Fibroblast of skin of abdomen (primary cell): ENCODE measurements around the gene RNF212.
"Not testable (repeated sequence)": the region's sequence is repeated elsewhere in the genome, so short reads cannot be mapped to it uniquely, and the experiment has no call there.

Experiments
- DNase-seq: peaks from one replicate; pipeline ENCODE4 v3.0.0-alpha.2; 2013

RNF212 gene

DNA sequence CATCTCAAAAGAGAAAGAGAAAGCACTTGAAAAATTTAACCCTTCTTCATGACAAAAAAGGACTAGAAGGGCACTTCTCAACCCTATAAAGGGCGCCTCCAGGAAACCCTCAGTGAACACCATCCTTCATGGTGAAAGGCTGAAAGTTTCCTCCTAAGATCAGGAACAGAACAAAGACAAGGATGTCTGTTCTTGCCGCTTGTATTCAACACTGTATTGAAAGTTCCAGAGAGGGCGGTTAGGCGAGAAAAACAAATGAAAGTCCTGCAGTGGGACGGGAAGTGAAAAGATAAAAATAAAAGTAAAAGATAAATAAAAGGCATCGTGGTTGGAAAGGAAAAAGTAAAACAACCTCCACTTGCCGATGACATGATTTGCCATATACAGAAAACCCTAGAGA, 50.9 kb downstream of the RNF212 start:
- no peak for DNase-seq

DNA sequence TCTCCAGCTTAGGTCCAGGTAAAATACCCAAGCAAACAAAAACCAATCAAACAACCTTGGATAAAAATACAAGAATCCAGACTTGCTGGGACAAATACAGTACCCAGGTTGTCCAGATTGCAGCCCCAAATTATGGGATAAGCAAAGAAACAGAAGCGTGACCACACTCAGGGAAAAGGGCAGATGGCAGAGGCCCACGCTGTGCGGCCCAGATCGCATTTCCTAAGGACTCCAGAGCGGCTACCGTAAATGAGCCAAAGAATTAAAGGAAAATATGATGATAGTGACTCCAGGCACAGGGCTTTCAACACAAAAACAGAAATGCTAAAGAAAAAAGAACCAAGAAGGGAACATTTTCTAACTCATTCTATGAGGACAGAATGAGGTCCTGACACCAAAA, 51.6 kb downstream of the RNF212 start:
- DNase-seq: no peak

DNA sequence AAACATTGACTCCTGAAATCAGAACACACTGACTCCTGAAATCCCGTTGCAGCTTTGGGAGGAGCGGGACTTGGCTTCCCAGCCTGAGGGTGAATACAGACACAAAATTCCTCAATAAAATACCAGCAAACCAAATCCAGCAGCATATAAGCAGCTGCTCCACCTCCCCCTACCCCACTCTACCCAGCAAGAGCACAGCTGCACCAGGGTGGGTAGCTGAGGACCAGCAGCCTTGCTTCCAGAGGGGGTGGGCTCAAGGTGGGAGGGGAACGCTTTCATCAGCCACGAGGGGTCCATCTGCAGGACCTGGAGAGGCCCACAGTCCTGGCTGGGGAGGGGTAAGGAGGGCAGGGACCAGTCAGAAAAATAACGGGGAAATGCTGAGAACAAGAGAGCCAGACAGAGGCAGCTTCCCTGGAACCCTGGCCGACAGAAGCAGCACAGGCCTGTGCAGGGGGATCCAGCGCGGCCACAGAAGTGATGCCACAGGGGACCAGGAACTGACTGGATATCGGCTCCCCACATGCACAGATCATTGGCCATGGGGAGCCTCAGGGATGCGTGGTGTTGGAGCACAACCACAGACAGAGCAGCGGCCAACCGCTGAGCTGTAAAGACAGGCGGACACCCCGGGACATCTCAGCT, 52.2 kb downstream of the RNF212 start:
- no peak for DNase-seq

DNA sequence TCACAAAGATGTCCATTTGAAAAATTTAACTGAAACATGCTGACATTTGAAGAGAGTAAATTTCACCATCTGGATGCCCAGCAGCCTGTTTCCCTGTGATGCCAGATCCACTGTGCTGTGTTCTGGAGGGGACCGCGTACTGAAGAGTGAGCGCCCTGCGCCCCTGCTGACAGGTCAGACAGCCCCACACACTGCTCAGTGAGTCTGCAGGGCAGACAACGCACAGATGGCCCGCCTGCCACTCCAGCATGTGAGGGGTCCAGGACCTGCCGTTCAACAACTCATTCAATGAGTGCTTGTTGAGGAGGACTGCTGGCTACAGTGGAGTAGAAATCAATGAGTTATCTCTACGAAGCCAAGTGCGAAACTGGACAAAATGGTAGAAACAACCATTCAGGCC, 52.7 kb downstream of the RNF212 start:
- no peak for DNase-seq

DNA sequence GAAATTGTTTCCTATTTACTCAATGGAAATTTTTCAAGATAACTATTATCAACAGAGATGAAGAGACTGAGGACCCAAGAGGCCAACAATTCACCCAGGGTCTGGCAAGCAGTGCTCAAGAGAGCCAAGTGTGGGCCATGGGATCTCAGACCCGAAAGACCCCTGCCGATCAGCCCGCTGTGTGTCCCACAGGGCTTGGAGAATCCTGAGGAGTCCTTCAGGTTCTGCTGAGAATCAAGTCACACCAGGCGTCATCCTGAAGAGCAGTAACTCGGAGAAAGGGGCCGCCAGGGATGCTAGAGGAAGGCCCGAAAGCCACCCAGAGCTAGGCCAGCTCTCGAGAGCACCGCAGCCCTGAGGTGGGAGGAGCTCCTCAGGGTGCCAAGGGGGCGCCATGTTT, 53.2 kb downstream of the RNF212 start:
- no peak for DNase-seq

DNA sequence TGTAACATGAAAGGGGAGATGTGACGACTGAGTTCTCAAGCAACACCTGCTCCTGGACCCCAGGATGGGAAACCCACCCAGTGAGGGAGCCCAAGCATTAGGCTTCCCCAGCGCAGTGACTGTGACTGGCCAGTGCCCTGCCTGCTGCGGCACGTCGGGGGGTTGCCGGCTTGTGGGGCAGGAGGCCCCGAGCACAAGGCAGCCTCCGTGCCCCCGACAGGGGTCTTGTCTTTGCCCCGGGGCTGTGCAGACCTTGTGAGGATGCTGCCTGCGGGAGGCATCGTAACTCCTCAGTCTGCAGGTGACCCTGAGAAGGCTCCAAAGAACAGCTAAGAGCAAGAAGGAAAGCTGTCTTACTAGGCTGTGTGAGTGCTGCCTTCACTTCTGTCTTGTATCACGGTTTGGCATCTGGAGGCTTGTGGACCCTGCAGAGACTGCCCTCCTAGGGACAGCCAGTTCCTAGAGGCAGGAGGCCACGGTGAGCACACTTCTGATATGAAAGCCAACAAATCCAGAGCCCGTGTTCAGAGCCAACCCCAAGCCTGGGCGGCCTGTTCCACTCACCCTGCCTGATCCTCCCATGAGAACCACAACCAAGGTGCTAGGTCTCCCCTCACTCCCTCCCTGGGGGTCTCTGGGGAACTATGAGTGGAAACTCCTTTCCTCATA, 54.2 kb downstream of the RNF212 start:
- DNase-seq: no peak

DNA sequence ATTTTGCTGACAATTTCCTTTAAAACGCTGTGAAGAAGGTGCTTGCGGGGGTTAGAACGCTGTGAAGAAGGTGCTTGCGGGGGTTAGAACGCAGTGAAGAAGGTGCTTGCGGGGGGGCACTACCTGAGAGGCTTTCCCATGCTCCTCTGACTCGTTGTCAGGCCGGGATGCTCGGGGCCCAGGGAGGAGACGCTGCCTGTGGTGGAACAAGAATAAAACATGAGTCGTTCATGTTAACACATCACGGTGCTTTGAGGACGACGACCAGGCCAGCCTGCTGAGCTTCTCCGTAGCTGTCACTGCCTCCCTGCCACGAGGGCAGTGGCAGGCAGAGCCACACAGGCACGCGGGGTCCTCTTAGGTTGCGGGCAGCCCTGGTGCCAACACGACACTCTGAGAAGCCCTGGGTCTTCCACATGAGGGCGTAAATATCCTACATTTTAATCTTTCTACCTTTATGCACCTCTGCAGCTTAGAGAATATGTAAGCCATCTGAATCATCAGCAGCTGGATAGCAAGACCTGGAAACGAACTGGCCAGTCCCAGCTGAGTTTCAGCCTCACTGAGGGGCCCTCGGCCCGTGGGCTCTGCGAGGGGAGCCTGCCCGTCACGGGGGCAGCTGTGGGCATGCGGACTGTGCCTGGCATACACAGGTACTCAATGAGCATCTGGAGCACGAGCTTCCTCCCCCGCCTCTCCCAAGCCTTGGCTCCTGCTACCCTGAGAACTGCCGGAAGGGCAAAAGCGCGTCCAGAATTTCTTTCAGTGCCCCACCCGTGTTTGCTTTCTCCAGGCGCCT, 55.0 kb downstream of the RNF212 start:
- DNase-seq: no peak

DNA sequence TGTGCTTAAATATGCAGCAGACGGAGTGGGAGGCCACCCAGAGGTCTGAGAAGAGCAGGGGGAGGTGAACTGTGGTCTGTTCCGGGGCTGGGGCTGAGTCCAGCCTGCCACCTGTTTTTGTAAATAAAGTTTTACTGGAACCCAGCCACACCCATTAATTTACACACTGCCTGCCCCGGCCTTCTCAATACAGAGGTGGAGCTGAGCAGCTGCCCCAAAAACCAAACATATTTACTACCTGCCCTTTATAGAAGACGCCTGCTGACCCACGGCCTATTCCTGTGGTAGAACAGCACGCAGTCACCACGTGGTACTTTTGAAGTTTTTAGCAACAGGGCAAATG, 56.0 kb downstream of the RNF212 start:
- no peak for DNase-seq

DNA sequence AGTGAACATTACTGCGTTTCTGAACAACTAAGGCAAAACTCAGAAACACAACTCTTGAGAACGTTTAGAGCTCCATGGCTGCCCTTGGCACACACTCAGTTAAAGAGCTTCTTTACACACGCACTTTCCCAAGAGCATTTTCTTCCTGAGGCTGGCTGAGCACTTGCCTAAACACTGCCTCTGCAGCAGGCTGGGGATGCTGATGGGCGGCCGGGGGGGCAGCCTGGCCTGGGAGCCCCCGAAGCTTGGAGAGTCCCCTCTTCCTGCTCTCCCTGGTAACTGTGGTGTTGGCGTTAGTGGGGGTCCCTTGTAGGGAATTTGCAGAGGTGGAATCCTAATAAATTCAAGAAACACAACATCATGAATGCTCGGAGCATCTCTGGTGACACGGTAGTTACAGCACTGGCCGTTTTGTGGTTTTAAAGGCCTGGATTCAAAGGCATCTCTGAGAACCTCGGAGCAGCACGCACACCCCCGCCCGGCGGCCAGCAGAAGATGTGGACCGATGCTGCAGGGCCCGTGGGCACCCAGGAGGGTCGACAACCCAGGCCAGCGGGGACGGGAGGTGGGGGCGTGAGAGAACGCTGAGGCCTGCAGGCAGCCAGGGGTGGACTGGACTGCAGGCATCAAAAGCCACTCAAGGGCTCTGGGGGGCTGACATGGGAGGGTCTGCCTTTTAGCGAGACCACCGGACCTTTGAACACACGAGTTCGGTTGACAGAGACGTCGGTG, 56.5 kb downstream of the RNF212 start:
- DNase-seq: no peak

DNA sequence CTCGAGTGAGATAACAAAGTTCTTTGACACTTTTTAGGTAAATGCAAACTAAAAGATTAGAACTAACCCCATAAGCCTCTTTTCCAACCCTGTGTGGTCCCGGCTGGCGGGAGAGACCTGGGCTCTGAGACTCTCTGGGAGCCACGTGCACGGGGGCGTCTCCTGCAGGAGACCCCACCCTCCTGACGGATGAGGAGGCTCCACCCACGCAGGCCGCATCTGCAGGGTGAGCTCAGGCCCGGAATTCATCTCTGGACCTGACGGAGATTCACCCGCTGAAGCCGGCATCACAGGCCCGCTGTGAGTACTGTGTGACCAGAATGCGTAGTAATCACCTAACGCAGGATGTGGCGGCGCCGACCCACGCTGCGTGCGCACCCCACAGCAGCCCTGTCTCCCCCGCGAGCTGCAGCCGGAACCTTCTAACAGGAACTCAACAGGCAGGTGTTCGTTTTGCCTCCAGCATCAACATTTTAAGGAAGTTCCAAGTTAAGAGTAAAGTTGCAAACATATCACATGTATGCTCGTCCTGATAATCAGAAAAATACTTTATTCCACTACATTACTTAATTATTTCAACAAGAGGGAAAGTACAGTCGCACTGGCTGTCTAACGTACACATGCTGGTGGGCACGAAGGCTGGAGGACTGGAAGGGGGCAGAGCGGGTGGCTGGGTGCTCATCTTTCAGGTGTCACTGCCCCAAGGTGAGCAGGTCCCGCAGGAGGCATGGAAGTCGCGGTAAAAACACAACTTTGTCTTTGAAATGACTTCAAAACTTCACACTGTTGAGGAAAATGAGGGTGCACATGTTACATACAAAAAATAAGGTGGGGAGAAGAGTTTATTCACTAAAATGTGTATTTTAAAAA, 57.4 kb downstream of the RNF212 start:
- peak; percentile 40 for DNase-seq

DNA sequence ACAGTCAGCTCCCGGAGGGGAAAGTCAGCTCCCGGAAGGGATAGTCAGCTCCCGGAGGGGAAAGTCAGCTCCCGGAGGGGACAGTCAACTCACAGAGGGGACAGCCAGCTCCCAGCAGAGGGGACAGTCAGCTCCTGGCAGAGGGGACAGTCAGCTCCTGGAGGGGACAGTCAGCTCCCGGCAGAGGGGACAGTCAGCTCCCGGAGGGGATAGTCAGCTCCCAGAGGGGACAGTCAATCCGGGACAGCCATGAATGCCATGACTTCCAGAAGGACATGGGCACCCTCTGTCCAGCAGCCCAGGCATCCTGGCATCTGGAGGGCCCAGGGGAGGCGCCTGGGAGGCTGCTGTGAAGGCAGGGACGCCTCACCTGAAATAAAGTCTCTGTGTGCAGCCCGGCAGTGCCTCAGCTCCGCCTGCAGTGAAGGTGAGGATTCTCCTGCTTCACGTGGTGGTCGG, 58.1 kb downstream of the RNF212 start:
- not testable (repeated sequence) for DNase-seq

DNA sequence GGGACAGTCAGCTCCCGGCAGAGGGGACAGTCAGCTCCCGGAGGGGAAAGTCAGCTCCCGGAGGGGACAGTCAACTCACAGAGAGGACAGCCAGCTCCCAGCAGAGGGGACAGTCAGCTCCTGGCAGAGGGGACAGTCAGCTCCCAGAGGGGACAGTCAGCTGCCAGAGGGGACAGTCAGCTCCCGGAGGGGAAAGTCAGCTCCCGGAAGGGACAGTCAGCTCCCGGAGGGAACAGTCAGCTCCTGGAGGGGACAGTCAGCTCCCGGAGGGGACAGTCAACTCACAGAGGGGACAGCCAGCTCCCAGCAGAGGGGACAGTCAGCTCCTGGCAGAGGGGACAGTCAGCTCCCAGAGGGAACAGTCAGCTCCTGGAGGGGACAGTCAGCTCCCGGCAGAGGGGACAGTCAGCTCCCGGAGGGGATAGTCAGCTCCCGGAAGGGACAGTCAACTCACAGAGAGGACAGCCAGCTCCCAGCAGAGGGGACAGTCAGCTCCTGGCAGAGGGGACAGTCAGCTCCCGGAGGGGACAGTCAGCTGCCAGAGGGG, 58.6 kb downstream of the RNF212 start:
- DNase-seq: not testable (repeated sequence)

DNA sequence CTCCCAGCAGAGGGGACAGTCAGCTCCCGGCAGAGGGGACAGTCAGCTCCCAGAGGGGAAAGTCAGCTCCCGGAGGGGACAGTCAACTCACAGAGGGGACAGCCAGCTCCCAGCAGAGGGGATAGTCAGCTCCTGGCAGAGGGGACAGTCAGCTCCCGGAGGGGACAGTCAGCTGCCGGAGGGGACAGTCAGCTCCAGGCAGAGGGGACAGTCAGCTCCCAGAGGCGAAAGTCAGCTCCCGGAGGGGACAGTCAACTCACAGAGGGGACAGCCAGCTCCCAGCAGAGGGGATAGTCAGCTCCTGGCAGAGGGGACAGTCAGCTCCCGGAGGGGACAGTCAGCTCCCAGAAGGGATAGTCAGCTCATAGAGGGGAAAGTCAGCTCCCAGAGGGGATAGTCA, 59.5 kb downstream of the RNF212 start:
- not testable (repeated sequence) for DNase-seq

DNA sequence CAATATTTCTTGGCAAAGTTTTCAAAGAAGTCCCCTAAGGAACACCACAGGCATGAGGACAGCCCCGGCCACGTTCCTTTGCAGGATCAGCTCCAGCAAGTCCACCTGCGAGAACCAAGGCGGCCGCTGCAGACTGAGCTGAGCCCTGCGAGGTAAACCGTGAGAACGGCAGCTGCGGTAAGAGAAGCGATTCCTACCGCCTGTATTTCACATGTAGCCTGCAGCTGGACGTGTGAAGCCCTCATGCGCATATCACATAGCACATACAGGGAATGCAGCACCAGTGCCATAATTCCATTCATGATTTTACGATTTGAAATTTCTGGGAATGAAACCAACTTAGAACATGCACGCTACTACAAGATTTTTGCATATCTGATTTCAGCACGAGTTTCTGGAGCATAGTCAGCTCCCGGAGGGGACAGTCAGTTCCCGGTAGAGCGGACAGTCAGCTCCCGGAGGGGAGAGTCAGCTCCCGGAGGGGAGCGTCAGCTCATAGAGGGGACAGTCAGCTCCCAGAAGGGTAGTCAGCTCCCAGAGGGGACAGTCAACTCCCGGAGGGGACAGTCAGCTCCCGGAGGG, 60.2 kb downstream of the RNF212 start:
- peak; percentile 85 for DNase-seq

DNA sequence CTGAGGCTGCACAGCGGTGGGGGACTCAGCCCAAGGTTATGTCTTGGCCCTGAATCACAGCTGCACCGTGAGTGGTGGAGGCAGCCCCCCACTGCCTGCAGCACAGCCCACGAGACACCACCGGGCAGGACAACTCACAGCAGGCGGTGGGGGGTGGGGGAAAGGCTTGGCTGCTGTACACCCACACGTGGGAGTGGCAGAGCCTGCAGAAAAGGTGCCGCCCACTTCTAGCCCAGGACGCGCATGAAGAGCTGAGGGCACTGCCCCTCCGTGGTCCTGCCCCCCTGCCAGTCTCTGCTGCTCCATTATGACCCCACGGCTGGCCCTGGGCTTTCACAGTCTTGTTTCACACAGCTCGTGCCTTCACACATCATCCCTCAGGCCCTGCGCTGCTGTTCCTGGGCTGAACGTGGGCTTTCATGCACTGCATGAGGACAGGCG, 61.1 kb downstream of the RNF212 start:
- no peak for DNase-seq

DNA sequence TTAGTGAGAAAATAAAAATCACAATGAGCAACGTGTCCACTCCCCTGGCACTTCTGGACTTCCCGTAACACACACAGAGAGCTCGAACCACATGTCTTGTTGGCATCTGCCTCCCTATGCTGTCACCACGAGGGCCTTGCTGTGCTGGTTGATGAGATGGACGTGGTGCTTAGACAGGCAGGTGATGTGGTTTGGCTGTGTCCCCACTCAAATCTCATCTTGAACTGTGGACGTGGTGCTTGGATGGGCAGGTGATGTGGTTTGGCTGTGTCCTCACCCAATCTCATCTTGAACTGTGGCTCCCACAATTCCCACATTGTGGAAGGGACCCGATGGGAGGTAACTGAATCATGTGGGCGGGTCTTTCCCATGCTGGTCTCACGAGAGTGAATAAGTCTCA, 61.9 kb downstream of the RNF212 start:
- no peak for DNase-seq

DNA sequence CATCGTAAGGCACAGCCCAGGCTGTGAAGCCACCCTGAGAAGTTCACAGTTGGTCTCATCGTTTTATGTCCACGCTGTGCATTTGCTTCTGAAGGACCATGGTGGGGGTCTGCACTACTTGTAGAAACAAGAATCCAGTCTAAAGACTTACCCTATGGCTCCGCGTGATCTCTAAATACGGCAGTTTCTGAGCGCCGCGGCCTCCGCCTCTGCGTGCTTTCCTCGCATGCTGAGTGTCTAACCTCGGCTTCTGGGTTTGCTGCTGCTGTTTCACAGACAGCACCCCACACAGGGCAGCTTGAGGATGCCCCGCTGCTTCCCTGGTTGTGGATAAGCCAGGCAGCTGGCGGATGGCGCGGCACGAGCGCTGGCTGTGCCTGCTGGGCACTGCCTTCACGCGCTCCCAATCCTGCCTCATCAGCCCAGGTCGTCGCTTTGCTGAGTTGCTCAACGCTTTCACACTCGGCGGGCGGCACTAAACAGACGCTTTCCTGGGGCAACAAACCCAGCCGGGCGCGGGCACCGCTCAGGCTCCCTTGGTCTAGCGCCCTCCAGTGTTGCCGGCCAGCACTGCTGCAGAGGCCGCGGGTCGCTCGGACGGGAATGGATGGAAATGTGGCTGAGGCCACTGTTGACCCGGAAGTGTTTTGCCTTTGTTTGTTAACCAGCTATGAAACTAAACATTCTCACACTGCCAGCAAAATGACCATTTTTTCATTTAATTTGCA, 62.7 kb downstream of the RNF212 start:
- DNase-seq: no peak

DNA sequence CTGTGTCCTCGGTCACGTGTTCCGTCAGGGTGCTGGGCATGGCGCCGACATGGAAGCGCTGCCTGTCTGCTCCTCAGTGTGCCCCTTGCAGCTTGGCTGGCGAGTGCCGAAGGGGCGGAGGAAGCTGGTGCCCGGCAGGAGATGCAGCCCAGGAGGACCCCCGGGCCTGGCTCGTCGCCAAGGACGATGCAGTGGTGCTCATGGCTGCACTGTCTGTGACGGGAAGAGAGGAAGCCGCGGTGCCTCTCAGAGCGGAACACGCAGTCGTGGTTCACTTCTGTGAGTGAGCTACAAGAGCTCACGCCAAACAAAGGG, 63.8 kb downstream of the RNF212 start:
- no peak for DNase-seq

DNA sequence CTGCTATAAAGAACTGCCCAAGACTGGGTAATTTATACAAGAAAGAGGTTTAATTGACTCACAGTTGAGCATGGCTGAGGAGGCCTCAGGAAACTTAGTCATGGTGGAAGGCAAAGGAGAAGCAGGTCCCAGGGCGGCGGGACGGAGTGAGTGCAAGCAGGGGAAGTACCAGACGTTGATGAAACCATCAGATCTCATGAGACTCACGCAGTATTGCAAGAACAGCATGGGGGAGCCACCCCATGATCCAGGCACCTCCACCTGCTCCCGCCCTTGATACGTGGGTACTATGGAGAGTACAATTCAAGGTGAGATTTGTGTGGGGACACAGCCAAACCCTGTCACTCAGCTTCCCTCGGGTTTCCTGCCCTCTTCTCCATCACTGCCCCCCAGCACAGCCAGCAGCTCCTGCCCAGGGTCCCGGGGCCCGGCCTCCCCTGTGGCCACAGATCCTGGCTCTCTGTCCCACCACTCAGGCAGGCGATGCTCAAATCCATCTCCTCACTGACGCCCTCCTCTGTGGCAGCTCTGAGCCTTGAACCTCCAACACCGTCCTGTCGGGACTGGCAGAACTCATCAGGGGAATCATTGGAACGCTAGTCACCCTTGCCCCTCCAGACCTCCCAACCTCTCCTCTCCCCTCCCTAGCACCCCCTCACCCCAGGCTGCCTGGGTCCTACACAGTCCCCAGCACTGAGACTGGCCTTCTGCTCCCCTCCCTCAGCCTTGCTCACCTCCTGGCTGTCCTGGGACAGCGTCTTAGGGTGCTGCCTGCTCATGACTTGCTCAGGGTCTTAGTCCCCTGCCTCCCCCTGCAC, 64.4 kb downstream of the RNF212 start:
- no peak for DNase-seq
